Astrocyte of the hippocampus (primary cell): ENCODE results near the gene RNF146.
"Not testable (repeated sequence)": the region's sequence is repeated elsewhere in the genome, so short reads cannot be mapped to it uniquely, and the experiment has no call there.

Experiments
- DNase-seq: peaks from one replicate; pipeline ENCODE4 v3.0.0; 2011; ENCODE audit warnings: low read depth, low spot score

The RNF146 gene, protein sequence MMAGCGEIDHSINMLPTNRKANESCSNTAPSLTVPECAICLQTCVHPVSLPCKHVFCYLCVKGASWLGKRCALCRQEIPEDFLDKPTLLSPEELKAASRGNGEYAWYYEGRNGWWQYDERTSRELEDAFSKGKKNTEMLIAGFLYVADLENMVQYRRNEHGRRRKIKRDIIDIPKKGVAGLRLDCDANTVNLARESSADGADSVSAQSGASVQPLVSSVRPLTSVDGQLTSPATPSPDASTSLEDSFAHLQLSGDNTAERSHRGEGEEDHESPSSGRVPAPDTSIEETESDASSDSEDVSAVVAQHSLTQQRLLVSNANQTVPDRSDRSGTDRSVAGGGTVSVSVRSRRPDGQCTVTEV

DNA sequence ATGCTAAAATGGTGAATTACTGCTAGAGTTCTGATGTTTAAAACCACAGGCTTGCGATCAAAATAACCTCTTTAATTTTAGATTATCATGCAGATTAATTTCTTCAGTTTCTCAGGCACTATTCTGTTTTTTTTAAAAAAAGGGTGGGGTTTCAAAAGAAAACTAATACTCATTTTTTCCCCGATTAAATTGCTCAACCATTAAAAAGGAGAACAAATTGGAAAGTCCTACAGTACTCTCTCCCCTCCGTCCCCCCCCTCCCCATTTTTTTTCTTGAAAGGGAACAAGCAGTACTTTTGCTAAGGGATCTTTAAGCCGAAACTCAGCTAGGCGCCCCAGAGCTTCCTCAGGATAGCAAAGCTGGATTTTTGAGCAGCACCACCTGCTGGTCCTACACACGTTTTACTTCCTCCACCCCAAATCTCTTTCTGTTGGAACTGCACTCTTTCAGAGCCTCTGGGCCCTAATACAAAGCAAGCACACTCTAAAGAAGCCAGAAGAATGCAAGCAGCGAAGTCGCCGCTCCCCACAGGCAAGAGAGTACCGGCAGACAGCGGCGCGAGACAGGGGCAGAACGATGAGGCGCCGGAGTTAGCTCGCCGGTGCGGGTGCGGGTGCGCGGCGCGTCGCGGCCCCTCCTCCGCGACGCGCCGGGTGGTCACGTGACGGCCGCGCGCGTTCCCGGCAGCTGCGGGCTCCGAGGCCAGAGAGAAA, at the start of gene RNF146:
Gene RNF146, plus strand, starts transcription at position 687 of the 714 bp plus-strand sequence. CDS start 13,475 bp downstream, outside the sequence.
- DNase-seq = peak; percentile 93

DNA sequence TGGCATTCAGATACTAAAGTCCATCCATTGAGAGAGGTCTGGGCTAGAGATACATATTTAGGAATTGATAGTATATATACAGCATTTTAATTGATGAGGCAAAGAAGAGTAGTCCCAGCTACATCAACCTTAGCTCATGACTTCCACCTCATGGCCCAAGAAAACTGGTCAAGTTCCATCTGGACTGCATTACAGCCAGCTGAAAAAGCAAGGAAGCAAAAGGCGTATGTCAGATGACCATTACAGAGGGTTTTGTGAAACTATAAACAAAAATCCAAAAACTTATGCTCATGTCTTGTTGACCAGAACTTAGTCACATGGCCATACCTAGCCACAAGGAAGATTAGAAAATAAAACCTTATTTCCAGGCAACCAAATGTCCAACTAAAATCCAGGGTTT, 46.8 kb upstream of the RNF146 start:
- no peak for DNase-seq

DNA sequence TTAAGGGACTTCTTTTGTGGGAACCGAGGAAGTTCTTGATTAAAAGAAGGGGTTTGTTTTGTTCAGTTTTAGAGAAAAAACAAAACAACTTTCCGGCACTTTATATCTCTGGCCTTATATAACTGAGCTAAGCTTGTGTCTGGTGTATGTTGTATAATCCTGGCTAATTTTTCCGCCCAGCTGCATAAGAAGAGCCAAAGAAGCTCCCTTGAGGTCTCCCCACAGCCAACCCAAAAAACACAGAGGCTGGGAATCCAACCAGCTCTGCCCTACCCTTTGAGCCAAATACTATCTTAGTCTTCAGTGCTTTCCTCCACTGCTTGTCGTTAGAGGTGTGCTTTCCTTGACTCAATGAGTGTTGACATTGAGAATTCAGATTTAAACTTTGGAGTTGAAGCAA, 45.5 kb upstream of the RNF146 start:
- no peak for DNase-seq

DNA sequence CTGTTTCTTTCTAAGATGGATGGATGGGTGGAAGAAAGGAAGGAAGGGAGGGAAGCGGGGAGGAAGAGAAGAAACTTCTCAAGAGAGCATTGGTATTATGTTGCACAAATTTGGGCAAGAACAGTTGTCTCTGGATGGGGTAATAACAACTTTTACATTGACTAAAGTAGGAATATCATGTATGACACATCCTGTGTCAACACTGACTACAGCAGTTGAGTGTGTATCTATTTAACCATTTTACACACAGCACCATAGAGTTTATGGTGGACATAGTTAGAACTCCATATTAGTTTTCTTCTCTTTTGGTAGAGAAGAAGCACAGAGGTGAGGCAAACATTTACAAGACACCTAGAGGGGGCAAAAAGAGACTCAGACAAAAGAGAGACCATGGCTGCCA, 44.2 kb upstream of the RNF146 start:
- no peak for DNase-seq

DNA sequence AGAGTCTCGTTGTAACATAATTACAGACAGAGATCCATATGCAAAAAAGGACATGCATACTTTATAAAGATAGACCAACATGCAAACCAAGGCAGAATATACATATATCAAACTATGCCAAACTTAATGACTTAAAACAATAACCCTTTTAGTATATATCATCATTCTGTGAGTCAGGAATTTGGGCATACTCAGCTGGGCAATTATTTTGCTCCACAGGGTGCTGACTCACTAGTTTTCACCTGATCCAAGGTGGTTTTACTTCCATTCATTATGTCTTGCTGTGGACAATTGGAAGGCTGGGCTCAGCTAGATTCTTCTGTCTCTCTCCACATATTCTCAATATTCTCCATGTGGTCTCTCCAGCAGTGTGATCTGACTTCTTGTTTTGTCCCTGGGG, 41.2 kb upstream of the RNF146 start:
- DNase-seq = no peak

DNA sequence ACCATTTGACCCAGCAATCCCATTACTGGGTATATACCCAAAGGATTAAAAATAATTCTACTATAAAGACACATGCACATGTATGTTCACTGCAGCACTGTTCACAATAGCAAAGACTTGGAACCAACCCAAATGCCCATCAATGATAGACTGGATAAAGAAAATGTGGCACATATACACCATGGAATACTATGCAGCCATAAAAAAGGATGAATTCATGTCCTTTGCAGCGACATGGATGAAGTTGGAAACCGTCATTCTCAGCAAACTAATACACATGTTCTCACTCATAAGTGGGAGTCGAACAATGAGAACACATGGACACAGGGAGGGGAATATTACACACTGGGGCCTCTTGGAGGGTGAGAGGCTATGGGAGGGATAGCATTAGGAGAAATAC, 32.8 kb upstream of the RNF146 start:
- not testable (repeated sequence) for DNase-seq

DNA sequence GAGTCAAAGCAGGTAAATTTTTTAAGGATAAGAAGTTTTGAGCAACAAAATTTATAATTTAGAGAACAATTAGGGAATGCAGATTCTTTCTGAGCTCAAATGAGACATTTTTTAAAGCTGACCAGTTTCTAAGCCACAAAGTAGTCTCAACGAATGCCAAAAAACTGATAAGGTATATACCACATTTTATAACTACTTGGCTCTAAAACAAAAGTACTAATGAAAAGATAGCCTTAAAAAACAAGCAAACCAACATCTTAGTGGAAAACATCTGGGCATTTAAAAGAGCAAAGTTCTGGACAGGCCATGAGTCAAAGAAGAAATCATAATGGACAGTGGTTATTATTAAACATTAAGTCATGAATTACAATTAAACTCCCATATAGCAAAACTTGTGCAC, 23.2 kb upstream of the RNF146 start:
- peak; percentile 15 for DNase-seq

DNA sequence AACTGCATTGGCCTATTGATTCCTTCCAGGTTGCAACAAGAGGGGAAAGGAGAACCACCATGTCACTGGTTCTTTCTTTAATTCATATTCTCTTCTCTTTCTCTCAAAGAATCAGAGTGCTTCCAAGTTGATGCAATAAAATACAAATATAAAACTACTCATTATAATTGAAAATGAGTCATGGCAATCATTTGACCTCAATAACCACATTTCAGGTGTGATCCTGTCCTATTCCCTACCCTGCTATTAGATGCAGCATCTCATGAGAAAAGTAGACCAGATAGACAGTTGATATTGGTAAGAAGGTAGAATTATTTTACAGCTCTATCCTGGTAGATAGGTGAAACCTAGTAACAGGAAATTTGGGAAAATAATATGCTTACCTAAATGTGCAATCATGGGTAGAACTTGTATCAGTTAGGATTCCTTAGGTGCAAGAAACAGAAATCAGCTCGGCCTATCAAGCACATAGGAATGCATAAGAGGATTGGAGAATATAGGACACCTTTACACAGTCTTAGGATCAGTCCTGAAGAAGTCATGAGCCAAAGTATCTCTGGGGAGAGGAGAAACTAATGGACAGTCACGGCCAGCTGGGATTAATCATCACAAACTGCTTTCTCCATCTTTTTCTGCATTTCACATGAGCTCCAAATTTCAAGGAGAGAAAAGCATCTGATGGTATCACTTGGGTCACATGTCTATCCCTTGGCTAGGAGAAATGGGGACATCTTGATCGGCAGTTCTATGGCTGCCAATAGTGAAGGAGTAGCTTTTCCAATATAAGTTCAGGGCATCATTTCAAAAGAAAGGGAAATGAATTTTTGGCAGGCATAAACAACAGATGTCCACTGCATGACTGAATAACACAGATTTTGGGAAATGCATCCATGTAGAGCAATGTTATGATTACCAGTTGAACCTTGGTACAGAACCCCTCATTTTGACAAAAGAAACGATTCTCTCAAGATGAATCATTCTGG, 19.3 kb upstream of the RNF146 start:
- no peak for DNase-seq

DNA sequence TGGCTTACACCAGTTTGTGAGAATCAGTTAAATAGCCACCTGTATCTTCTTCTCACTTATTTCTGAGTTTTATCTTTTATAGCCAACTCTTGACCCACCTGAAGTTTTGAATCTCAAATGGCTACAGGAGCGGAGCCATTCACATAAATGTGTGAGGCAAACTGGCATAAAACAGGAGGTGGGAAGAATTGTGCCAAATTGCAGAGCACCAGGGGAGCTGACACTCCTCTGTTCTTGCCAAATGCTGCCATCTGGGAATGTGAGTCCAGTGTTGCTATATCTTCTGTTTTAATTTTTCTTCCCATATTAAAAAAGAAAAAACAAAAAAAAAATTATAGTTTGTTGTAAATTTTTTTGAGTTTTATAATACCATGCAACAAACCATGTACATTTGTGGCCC, 17.0 kb upstream of the RNF146 start:
- DNase-seq = no peak

DNA sequence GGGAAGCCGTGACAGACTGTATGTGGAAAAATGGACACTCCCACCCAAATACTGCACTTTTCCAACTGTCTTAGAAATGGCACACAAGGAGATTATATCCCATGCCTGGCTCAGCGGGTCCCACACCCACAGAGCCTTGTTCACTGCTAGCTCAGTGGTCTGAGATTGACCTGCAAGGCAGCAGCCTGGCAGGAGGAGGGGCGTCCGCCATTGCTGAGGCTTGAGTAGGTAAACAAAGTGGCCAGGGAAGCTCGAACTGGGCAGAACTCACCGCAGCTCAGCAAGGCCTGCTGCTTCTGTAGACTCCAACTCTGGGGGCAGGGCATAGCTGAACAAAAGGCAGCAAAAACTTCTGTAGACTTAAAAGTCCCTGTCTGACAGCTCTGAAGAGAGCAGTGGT, 11.4 kb upstream of the RNF146 start:
- DNase-seq = no peak

DNA sequence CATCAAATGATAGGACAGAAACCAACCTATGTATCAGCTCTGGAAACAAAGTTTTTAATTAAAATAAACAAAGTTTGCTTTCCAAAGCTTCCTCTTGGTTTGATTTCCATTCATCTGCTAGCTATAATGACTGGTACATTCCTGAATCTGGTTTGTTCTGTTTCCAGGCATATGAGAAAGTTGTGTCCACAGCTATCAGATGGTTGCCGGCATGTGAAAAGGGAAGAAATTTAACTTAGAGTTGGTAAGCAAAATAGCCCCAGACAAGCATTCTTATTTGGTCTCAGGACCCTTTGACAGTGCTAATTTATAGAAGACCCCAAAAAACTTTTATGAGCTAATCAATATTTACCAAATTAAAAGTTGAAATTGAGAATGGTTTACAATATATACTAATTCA, 3.8 kb upstream of the RNF146 start:
- DNase-seq = no peak

DNA sequence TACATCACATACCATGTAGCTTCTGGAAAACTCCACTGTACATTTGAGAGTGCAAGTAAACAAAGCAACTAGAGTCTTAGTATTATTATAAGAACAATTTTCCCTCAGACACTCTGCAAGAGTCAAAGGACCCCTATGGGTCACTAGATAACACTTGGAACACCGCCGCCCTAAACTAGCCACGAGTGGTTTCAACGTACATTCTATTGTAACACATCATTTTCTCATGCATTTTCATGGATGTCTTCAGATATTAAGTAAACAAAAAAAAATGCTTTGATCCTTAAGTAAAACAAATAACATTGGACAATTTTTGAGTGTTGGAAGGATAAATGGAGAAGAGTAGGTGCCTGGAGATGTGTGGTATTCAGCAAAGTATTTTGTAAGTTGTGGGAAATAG, 3.2 kb upstream of the RNF146 start:
- no peak for DNase-seq

DNA sequence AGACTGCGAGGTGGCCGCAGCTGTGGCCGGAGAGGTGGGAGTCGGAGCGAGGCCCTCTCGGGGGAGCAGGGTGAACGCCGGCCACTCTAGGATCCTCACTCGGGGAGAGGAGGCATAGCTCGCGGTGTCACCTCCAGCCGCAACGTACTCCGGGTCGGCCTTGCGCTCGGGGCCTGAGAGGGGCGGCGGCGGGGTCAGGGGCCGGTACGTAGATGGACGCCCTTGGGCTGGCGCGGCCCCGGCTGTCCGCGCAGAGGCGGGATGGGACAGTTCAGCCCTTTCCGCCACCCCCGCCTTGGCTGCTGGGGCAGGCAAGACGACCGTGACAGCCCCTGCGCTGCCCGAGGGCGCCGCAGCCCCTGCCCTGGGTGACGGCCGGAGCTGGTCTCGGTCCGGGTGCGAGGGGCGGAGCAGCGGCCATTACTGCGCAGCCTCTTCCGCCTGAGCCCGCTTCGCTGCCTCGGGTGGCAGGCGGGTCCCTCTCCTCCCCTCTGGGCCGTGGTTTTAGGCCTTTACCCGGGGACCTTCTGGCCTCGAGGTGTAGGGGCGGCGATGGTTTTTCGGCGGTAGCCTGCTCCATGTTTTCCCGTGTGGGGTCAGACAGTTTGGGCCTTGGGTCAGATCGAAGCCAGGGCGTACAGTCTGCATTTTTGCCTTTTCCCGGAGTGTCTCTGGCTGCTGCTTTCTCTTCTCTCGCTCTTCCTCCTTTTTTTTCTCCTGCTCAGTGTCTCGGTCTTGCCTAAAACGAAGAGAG, 405 bp downstream of the RNF146 start:
- DNase-seq = peak; percentile 83

DNA sequence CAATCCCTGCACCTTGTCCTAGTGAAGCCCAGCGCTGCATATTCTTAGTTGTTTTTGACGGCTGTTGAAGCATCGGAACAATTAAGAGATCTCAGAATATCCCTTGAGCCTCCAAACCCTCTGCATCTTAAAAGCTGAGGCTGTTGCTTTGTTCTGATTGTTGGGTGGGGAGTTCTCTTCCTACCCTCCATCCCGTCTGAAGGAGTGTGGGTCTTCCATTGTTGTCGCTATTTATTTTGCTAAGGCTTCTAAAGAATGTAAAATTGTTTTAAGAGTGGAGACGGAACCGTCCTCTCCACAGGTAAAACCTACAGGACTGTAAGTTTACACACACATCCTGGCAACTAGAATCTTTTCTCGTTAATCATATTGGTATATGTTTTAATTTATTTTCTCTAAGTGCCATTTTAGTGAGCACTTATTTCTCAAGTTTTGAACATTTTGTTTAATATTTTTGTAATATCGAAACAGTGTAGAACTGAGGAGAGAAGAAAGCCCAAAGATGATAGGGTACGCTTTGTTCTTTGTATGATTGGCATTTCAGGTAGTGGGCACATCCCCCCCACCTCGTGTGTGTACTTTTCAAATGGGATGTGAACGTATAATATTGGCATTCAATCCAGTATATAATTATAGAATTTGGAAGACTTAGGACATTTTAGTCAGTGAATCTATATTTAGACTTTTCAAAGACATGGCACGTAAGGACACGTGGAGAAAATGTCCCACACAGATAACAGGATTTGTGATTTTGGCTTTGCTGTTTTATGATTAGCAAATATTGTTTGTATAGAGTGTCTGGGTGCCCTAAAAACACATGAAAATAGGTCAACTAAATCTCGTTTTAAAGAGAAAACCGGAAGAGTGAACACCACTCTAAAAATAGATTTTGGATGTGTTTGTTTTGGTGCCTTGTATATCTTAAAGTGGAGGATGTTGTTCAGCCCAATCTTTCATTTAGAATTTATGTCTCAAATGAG, 1.3 kb downstream of the RNF146 start:
- DNase-seq = no peak

DNA sequence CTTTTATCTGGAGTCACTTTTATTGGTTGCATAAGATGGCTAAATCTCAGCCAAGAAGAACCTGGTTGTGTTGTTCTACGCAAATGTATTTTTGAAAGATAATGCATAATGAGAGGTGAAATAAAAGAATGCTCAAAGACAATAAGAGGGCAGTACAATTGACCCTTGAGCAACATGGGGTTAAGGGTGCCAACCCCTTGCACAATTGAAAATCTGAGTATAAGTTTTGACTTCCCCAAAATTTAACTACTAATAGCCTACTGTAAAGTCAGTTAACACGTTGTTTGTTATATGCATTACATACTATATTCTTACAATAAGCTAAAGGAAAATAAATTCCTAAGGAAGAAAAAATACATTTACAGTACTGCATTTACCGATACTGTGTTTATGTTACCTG, 5.9 kb downstream of the RNF146 start:
- DNase-seq = no peak

DNA sequence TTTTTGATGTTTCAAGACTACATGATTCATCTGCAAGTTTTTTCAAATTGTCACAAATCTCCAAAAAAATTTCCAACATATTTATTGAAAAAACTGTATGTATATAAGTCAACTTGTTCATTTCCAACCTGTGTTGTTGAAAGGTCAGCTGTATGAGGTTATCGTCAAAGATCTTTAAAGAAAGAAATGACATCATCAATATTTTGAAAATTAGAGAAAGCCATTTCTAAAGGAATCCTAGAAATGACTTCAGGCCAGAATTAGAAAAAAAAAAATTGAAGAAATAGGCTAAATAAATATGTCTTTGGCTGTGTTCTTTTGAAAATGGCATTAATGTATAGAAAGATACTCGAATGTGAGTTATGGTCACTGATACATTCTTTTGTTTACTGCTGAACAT, 6.8 kb downstream of the RNF146 start:
- DNase-seq = no peak

DNA sequence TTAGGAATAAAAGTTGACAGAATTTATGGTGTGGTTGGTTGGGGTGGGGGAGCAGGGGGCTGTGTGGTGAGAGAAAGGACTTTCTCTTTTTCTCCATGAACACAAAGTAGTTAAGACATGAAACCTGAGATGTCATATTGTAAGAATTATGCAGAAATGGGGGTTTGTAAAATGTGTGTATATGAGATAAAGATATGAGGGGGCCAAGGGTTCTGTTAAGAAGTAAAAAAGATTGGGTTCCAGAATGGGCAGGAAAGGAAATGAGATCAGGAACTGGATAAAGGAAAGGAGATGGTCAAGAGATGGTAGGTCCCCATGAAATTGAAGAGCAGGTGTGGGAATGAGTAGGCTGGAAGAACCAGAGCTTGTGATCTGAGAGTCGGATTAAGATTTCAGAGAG, 9.7 kb downstream of the RNF146 start:
- DNase-seq = no peak

DNA sequence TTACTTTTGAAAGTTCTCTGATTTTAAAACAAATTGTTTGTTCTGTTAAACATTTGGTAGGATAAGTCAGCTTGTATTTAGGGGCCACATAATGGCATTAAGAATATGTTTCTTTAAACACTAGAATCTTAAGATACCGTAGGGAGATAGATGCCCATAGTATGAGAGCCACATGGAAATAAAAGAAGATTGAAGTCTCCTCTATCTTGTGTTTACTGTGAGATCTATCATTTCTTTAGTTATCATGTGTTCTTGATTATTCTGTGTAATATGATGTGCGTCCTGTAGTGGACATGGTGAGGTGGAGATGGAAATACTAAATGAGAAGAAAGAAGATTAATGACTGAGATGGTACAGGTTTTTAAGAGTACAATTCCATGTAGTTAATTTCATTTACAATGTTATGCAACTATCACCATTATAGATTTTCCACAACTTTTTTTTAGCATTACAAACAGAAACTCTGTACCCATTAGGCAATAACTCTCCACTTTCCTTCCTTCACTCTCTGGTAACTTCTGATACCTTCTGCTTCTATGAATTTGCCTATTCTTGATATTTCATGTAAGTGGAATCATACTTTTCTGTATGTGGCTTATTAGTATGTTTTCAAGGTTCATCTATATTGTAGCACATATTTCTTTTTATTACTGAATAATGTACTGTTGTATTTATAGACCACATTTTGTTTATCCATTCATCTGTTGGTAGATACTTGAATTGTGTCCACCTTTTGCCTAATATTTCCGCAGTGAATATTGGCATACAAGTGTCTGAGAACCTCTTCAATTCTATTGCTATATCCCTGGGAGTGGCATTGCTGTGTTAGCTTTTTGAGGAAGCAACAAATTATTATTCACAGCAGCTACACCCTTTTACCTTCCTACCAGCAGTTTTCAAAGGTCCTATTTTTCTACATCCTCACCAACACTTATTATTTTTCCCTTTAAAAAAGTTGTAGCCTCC, 11.5 kb downstream of the RNF146 start:
- DNase-seq = no peak

DNA sequence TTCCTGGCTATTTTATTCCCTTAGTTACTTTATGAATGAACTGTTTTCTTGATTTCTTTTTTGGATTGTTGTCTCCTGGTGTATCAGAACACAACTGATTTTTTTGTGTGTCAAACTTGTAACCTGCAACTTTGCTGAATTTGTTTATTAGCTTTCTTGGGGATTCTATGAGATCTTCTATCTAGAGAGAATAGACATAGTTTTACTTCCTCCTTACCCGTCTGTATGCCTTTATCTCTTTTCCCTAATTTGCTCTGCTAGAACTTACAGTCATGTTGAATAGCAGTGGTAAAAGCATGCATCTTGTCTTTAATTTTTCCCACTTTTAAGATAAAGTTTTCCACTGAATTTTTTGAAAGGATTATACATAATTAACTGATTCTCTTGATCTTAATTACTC, 13.2 kb downstream of the RNF146 start:
- no peak for DNase-seq
